IMR-90 (cell line): Measurements from ENCODE around the gene ZNF408. TPM values are rescaled to one million over a fixed set of nuclear protein-coding genes. Genes with fewer than 3 reads are reported as not detected.

Experiments
- ATAC-seq: fragments of 200-7000 bp; cut with Tn5 transposase; 2 replicates; pipeline ENCODE4 v1.9.1; 2020; ENCODE audit warnings: low read depth, mild to moderate bottlenecking, moderate library complexity
- BruUV-seq: library from RNA; stranded (reverse); fragments of 400-500 nt; replicated peaks from 2 replicates; lab custom pipeline; 2021; lab: Mats Ljungman, UMichigan
- CTCF ChIA-PET: fragments of 300-600 bp; formaldehyde crosslinking; extraction: SDS; loops from one replicate; lab custom pipeline; 2021; ENCODE audit warnings: antibody characterized with exemption; lab: Yijun Ruan, JAX
- POLR2A ChIA-PET: fragments of 300-600 bp; sonication (Branson Sonifier 250); formaldehyde crosslinking; loops from one replicate; lab custom pipeline; 2022; ENCODE audit warnings: antibody characterized with exemption; ENCODE audit not compliant: unreplicated experiment; lab: Charles Lee
- DNase-seq: peaks from one replicate; pipeline ENCODE4 v3.0.0; 2013
- H2AFZ ChIP-seq: replicated peaks from 2 replicates; pipeline ENCODE3; 2013; ENCODE audit warnings: low read length, mild to moderate bottlenecking; ENCODE audit not compliant: poor library complexity
- H2AK5ac ChIP-seq: 2 replicates; pipeline ENCODE4 v1.6.1; 2013; ENCODE audit warnings: low read depth, low read length, inconsistent platforms
- H2AK9ac ChIP-seq: replicated peaks from 2 replicates; pipeline ENCODE3; 2013; ENCODE audit warnings: mild to moderate bottlenecking, low read depth, low read length, moderate library complexity; ENCODE audit not compliant: poor library complexity
- H2BK120ac ChIP-seq: 2 replicates; pipeline ENCODE4 v1.6.1; 2013; ENCODE audit warnings: low read depth, low read length, inconsistent platforms
- H2BK15ac ChIP-seq: 3 replicates; pipeline ENCODE4 v1.6.1; 2013; ENCODE audit warnings: low read depth, low read length, inconsistent platforms
- H2BK20ac ChIP-seq: 2 replicates; pipeline ENCODE4 v1.6.1; 2013; ENCODE audit warnings: low read depth, mild to moderate bottlenecking, inconsistent platforms, low read length, moderate library complexity
- H2BK5ac ChIP-seq: 2 replicates; pipeline ENCODE4 v1.6.1; 2013; ENCODE audit warnings: mild to moderate bottlenecking, low read depth, low read length, inconsistent platforms; ENCODE audit not compliant: poor library complexity, severe bottlenecking
- H3K14ac ChIP-seq: replicated peaks from 2 replicates; pipeline ENCODE4 v1.6.1; 2013; ENCODE audit warnings: low read depth, low read length, inconsistent platforms
- H3K18ac ChIP-seq: 2 replicates; pipeline ENCODE4 v1.6.1; 2013; ENCODE audit warnings: low read depth, low read length, control low read depth
- H3K23ac ChIP-seq: 2 replicates; pipeline ENCODE4 v1.6.1; 2013; ENCODE audit warnings: low read depth, low read length, inconsistent platforms
- H3K27ac ChIP-seq: 2 replicates; pipeline ENCODE4 v1.5.1; 2013; ENCODE audit warnings: mild to moderate bottlenecking, control low read depth, low read length; ENCODE audit not compliant: insufficient read depth
- H3K27me3 ChIP-seq: 2 replicates; pipeline ENCODE4 v1.6.1; 2013; ENCODE audit warnings: low read length; ENCODE audit not compliant: control insufficient read depth, insufficient read depth
- H3K36me3 ChIP-seq: 2 replicates; pipeline ENCODE4 v1.6.1; 2013; ENCODE audit warnings: low read length, mixed read lengths; ENCODE audit not compliant: control insufficient read depth, insufficient read depth
- H3K4ac ChIP-seq: 2 replicates; pipeline ENCODE4 v1.6.1; 2013; ENCODE audit warnings: low read depth, low read length, inconsistent platforms
- H3K4me1 ChIP-seq: 2 replicates; pipeline ENCODE4 v1.6.1; 2013; ENCODE audit warnings: low read length, mixed read lengths; ENCODE audit not compliant: control insufficient read depth, insufficient read depth
- H3K4me2 ChIP-seq: 2 replicates; pipeline ENCODE4 v1.6.1; 2013; ENCODE audit warnings: low read depth, mild to moderate bottlenecking, control low read depth, low read length, moderate library complexity
- H3K4me3 ChIP-seq: 2 replicates; pipeline ENCODE4 v1.5.1; 2013; ENCODE audit warnings: low read depth, mild to moderate bottlenecking, control low read depth, low read length, moderate library complexity; ENCODE audit not compliant: insufficient read depth
- H3K56ac ChIP-seq: 2 replicates; pipeline ENCODE4 v1.6.1; 2013; ENCODE audit warnings: low read length, inconsistent platforms; ENCODE audit not compliant: insufficient read depth; ENCODE audit errors: extremely low read depth
- H3K79me1 ChIP-seq, 2 experiments: 2 replicates each; pipeline ENCODE4 v1.6.1; 2013; ENCODE audit warnings: low read length in 2 of 2, inconsistent platforms in 1 of 2, low read depth in 1 of 2
- H3K9ac ChIP-seq: 2 replicates; pipeline ENCODE4 v1.6.1; 2013; ENCODE audit warnings: low read depth, low read length, control low read depth
- H3K9me1 ChIP-seq: 2 replicates; pipeline ENCODE4 v1.6.1; 2013; ENCODE audit warnings: low read length, inconsistent platforms; ENCODE audit not compliant: insufficient read depth
- H3K9me3 ChIP-seq: 2 replicates; pipeline ENCODE4 v1.6.1; 2013; ENCODE audit warnings: low read length; ENCODE audit not compliant: control insufficient read depth, insufficient read depth
- H4K20me1 ChIP-seq: 2 replicates; pipeline ENCODE4 v1.6.1; 2013; ENCODE audit warnings: low read length, inconsistent platforms; ENCODE audit not compliant: insufficient read depth
- H4K5ac ChIP-seq: 2 replicates; pipeline ENCODE4 v1.6.1; 2013; ENCODE audit warnings: mild to moderate bottlenecking, low read depth, low read length, control low read depth
- H4K8ac ChIP-seq, 2 experiments: 2 replicates each; pipeline ENCODE4 v1.6.1; 2013; ENCODE audit warnings: low read depth in 2 of 2, low read length in 2 of 2, control low read depth in 1 of 2, inconsistent platforms in 1 of 2
- H4K91ac ChIP-seq: 2 replicates; pipeline ENCODE4 v1.6.1; 2013; ENCODE audit warnings: low read depth, low read length, inconsistent platforms; ENCODE audit not compliant: insufficient read depth
- BHLHE40 ChIP-seq: fragments of 150-350 bp; IDR thresholded peaks from 2 replicates; pipeline ENCODE4 v1.6.1; 2016; ENCODE audit warnings: mild to moderate bottlenecking, low read depth, low read length
- CEBPB ChIP-seq: IDR thresholded peaks from 2 replicates; pipeline ENCODE4 v1.6.1; 2012; ENCODE audit warnings: low read depth, low read length, improper control_type of control experiment
- CHD1 ChIP-seq: IDR thresholded peaks from 2 replicates; pipeline ENCODE4 v1.6.1; 2012; ENCODE audit warnings: low read depth, low read length, improper control_type of control experiment
- FOS ChIP-seq: fragments of 150-350 bp; IDR thresholded peaks from 2 replicates; pipeline ENCODE4 v1.6.1; 2016; ENCODE audit warnings: low read depth, low read length
- MAFK ChIP-seq: IDR thresholded peaks from 2 replicates; pipeline ENCODE4 v1.6.1; 2012; ENCODE audit warnings: low read depth, low read length, improper control_type of control experiment
- MAZ ChIP-seq: IDR thresholded peaks from 2 replicates; pipeline ENCODE4 v1.6.1; 2012; ENCODE audit warnings: low read depth, mild to moderate bottlenecking, low read length, improper control_type of control experiment, moderate library complexity, borderline replicate concordance
- MXI1 ChIP-seq: IDR thresholded peaks from 2 replicates; pipeline ENCODE4 v1.6.1; 2012; ENCODE audit warnings: low read depth, mild to moderate bottlenecking, low read length, moderate library complexity, borderline replicate concordance
- NFE2L2 ChIP-seq: fragments of 150-350 bp; IDR thresholded peaks from 2 replicates; pipeline ENCODE4 v1.6.1; 2016; ENCODE audit warnings: low read depth, mild to moderate bottlenecking, low read length
- POLR2A ChIP-seq: IDR thresholded peaks from 2 replicates; pipeline ENCODE4 v1.6.1; 2012; ENCODE audit warnings: mild to moderate bottlenecking, low read depth, low read length
- RAD21 ChIP-seq: IDR thresholded peaks from 2 replicates; pipeline ENCODE4 v1.6.1; 2012; ENCODE audit warnings: low read length, improper control_type of control experiment
- RCOR1 ChIP-seq: IDR thresholded peaks from 2 replicates; pipeline ENCODE4 v1.6.1; 2012; ENCODE audit warnings: mild to moderate bottlenecking, low read length, improper control_type of control experiment; ENCODE audit not compliant: insufficient replicate concordance
- RFX5 ChIP-seq: IDR thresholded peaks from 2 replicates; pipeline ENCODE4 v1.8.0; 2012; ENCODE audit warnings: low read depth, mild to moderate bottlenecking, low read length, moderate library complexity
- SMC3 ChIP-seq: fragments of 150-350 bp; IDR thresholded peaks from 2 replicates; pipeline ENCODE4 v1.6.1; 2016; ENCODE audit warnings: low read depth, mild to moderate bottlenecking, antibody characterized with exemption, low read length, moderate library complexity
- WGBS, 2 experiments: methylation state at CpG; one replicate each; pipeline versions ENCODE4 v1.1.5 to v1.1.7; 2013; ENCODE audit warnings: missing lambda C conversion rate in 2 of 2; ENCODE audit not compliant: insufficient read length in 1 of 2; ENCODE audit errors: extremely low coverage in 2 of 2; 5-methylcytosine and 5-hydroxymethylcytosine counted together
- dilution Hi-C: fragments of 300-500 bp; cut with HindIII; formaldehyde crosslinking; loops from one replicate; pipeline ENCODE4 v1.14.3; 2018; ENCODE audit warnings: low sequenced_read_pairs; ENCODE audit not compliant: unreplicated experiment
- in situ Hi-C: fragments of 300-500 bp; cut with MboI; formaldehyde crosslinking; loops from 3 replicates; pipeline ENCODE4 v1.14.3; 2019; ENCODE audit warnings: low sequenced_read_pairs, inconsistent platforms, mixed read lengths
- intact Hi-C: fragments of 100-400 bp; cut with micrococcal nuclease; formaldehyde crosslinking; loops from 2 replicates; pipeline ENCODE4 v1.10.0; 2022
- polyA plus RNA-seq, 3 experiments: library from polyadenylated mRNA; depleted of rRNA; stranded (reverse); fragments of >200 nt; gene quantifications; 2 replicates each; pipeline ENCODE4 v1.2.3, GENCODE V29; 2012; ENCODE audit warnings: low replicate concordance in 1 of 3
- total RNA-seq: library from RNA; depleted of rRNA; stranded (reverse); fragments of >200 nt; gene quantifications from 2 replicates; pipeline ENCODE4 v1.2.3, GENCODE V29; 2012
- TF ChIP-seq, protein P1 (sequence below): fragments of 150-350 bp; IDR thresholded peaks from 2 replicates; pipeline ENCODE4 v1.6.1; 2017; ENCODE audit warnings: mild to moderate bottlenecking, antibody characterized with exemption, low read length, low read depth
- TF ChIP-seq, protein P2 (sequence below): fragments of 150-350 bp; IDR thresholded peaks from 2 replicates; pipeline ENCODE4 v1.6.1; 2016; ENCODE audit warnings: low read depth, mild to moderate bottlenecking, low read length, moderate library complexity, borderline replicate concordance
- TF ChIP-seq, protein P3 (sequence below): conservative IDR thresholded peaks from 2 replicates; pipeline ENCODE4 v1.5.1; 2012; ENCODE audit warnings: mild to moderate bottlenecking, low read depth, low read length, improper control_type of control experiment

The ZNF408 gene
- total and polyA plus RNA-seq, 2 of the 4 experiments (the other 2 are of a cell fraction), result 9.5 to 11.1 TPM

DNA sequence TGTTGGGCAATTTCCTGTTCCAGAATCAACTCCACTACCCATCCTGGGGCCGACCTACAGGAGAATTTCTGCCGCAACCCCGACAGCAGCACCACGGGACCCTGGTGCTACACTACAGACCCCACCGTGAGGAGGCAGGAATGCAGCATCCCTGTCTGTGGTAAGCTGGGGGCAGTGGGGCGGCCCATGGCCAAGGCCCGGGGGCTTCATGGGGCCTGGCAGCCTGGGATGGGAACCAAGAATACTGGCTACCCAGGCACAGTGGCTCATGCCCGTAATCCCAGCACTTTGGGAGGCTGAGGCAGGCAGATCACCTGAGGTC is 22.5 kb downstream of the ZNF408 start:
- ChIA-PET POLR2A (no interaction called here), CTCF (no interaction called here)
- no peak overlapping the region for H2AFZ ChIP-seq
- no peak overlapping the region for H4K8ac ChIP-seq
- DNase-seq (no peak), ATAC-seq (no peak)
- BruUV-seq, result no TSS peak
- H2BK5ac ChIP-seq, result no peak overlapping the region
- H2BK20ac ChIP-seq, result no peak overlapping the region
- H3K4me3 ChIP-seq, result no peak overlapping the region
- no peaks in the 10 kb centered on the region for H3K79me1 ChIP-seq
- no peaks in the 10 kb centered on the region for H3K36me3 ChIP-seq
- H3K9me1 ChIP-seq, result peaks cover 5% of the 10 kb centered on the region
- H3K27ac ChIP-seq, result no peak overlapping the region
- H3K9ac ChIP-seq, result no peak overlapping the region
- no peak overlapping the region for H2AK9ac ChIP-seq
- dilution Hi-C loops, result no loop called here
- no peak overlapping the region for H3K18ac ChIP-seq
- no peak overlapping the region for H3K56ac ChIP-seq
- no peaks in the 10 kb centered on the region for H3K9me3 ChIP-seq
- H3K27me3 ChIP-seq, result no peaks in the 10 kb centered on the region
- no peak overlapping the region for H4K91ac ChIP-seq
- TF ChIP-seq MAZ (no peak), MAFK (no peak), MXI1 (no peak), FOS (no peak), NFE2L2 (no peak), RAD21 (no peak), RFX5 (no peak), BHLHE40 (no peak), CEBPB (no peak), POLR2A (no peak), CHD1 (no peak), RCOR1 (no peak), SMC3 (no peak)
- TF ChIP-seq, protein P1, sequence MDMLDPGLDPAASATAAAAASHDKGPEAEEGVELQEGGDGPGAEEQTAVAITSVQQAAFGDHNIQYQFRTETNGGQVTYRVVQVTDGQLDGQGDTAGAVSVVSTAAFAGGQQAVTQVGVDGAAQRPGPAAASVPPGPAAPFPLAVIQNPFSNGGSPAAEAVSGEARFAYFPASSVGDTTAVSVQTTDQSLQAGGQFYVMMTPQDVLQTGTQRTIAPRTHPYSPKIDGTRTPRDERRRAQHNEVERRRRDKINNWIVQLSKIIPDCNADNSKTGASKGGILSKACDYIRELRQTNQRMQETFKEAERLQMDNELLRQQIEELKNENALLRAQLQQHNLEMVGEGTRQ, result no peak
- TF ChIP-seq, protein P2, sequence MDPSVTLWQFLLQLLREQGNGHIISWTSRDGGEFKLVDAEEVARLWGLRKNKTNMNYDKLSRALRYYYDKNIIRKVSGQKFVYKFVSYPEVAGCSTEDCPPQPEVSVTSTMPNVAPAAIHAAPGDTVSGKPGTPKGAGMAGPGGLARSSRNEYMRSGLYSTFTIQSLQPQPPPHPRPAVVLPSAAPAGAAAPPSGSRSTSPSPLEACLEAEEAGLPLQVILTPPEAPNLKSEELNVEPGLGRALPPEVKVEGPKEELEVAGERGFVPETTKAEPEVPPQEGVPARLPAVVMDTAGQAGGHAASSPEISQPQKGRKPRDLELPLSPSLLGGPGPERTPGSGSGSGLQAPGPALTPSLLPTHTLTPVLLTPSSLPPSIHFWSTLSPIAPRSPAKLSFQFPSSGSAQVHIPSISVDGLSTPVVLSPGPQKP, result no peak
- TF ChIP-seq, protein P3, sequence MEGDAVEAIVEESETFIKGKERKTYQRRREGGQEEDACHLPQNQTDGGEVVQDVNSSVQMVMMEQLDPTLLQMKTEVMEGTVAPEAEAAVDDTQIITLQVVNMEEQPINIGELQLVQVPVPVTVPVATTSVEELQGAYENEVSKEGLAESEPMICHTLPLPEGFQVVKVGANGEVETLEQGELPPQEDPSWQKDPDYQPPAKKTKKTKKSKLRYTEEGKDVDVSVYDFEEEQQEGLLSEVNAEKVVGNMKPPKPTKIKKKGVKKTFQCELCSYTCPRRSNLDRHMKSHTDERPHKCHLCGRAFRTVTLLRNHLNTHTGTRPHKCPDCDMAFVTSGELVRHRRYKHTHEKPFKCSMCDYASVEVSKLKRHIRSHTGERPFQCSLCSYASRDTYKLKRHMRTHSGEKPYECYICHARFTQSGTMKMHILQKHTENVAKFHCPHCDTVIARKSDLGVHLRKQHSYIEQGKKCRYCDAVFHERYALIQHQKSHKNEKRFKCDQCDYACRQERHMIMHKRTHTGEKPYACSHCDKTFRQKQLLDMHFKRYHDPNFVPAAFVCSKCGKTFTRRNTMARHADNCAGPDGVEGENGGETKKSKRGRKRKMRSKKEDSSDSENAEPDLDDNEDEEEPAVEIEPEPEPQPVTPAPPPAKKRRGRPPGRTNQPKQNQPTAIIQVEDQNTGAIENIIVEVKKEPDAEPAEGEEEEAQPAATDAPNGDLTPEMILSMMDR, result no peak
- H3K14ac ChIP-seq, result no peak overlapping the region
- intact Hi-C loops, result no loop called here
- H3K4me1 ChIP-seq, result peaks cover 1% of the 10 kb centered on the region
- no peak overlapping the region for H3K23ac ChIP-seq
- whole genome bisulfite sequencing, 2 experiments, result 83% methylated on average over 2 of the region's 8 CpGs; no CpG with 5 or more reads in 1 of the 2 experiments
- no peak overlapping the region for H3K4ac ChIP-seq
- no peak overlapping the region for H2AK5ac ChIP-seq
- in situ Hi-C loops, result no loop called here
- H4K5ac ChIP-seq, result no peak overlapping the region
- H2BK15ac ChIP-seq, result no peak overlapping the region
- H2BK120ac ChIP-seq, result no peak overlapping the region
- no peaks in the 10 kb centered on the region for H4K20me1 ChIP-seq
- no peak overlapping the region for H3K4me2 ChIP-seq
